Fibroblast of lung (primary cell): ENCODE results near the gene BATF3.

Source experiments
- CTCF ChIP-seq, 2 donors: IDR thresholded peaks in 1 of 2; conservative IDR thresholded peaks in 1 of 2; 1 replicate in 1 of 2; 2 replicates in 1 of 2; pipeline ENCODE4 v1.5.1; 2011 to 2012; ENCODE audit warnings: low read length in 2 of 2, control low read depth in 1 of 2, inconsistent platforms in 1 of 2, low read depth in 1 of 2, mild to moderate bottlenecking in 1 of 2
- EZH2 ChIP-seq: IDR thresholded peaks from 2 replicates; pipeline ENCODE4 v1.5.1; 2012; ENCODE audit warnings: low read length, control low read depth, mild to moderate bottlenecking; ENCODE audit errors: missing control alignments

GRCh38 chr1:212677573-212677972 lies 22.1 kb downstream of the BATF3 start:
- TF ChIP-seq CTCF (conservative IDR thresholded peaks at IDR 0.05 in 1 of 2, IDR thresholded peaks at IDR 0.05 in 1 of 2; ENCODE audit: low read depth in 1 of 2, low read length in 2 of 2): no peak
- TF ChIP-seq EZH2: no peak
